Measurements from ENCODE around the gene LMO7.

DNA sequence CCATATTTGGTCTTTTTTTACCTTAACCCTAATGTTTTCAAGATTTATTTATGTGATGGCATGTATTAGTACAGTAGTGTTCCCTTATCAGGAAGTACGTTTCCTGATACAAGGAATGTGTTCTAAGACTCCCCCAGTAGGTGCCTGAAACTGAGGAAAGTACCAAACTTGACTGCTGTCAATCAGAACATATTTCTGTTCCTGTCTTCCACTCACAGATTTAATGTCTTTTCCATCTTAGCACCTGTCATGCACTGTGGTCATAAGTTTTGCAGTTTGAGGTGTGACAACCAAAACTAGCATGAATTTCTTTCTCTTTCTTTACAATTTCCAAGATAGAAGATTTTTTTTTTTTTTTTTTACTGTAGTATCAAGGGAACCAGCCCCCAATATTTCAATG lies 62.9 kb downstream of the LMO7 start:
- no peak for TF ChIP-seq POLR2A (IDR thresholded peaks at IDR 0.05)
- TF ChIP-seq, protein P1, sequence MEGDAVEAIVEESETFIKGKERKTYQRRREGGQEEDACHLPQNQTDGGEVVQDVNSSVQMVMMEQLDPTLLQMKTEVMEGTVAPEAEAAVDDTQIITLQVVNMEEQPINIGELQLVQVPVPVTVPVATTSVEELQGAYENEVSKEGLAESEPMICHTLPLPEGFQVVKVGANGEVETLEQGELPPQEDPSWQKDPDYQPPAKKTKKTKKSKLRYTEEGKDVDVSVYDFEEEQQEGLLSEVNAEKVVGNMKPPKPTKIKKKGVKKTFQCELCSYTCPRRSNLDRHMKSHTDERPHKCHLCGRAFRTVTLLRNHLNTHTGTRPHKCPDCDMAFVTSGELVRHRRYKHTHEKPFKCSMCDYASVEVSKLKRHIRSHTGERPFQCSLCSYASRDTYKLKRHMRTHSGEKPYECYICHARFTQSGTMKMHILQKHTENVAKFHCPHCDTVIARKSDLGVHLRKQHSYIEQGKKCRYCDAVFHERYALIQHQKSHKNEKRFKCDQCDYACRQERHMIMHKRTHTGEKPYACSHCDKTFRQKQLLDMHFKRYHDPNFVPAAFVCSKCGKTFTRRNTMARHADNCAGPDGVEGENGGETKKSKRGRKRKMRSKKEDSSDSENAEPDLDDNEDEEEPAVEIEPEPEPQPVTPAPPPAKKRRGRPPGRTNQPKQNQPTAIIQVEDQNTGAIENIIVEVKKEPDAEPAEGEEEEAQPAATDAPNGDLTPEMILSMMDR (IDR thresholded peaks at IDR 0.05) = no peak
